H1 (cell line): ENCODE measurements around the gene APOM. TPM values are rescaled to one million over a fixed set of nuclear protein-coding genes. Genes with fewer than 3 reads are reported as not detected.

ENCODE experiments used
- ASH2L ChIP-seq: fragments of 200-600, 300-600 bp; sonication (generic); IDR thresholded peaks from one replicate; pipeline ENCODE4 v1.7.1; 2017; ENCODE audit warnings: low read length
- BACH1 ChIP-seq: IDR thresholded peaks from 2 replicates; pipeline ENCODE4 v1.6.1; 2012; ENCODE audit warnings: low read length, improper control_type of control experiment
- BCL11A ChIP-seq, 2 experiments: IDR thresholded peaks; one replicate each; pipeline ENCODE4 v1.6.1; 2011; ENCODE audit warnings: low read depth in 2 of 2, low read length in 2 of 2, mild to moderate bottlenecking in 2 of 2
- CBX8 ChIP-seq: fragments of 300-800, 300-1000 bp; sonication (generic); IDR thresholded peaks from 2 replicates; pipeline ENCODE4 v1.7.1; 2016; ENCODE audit warnings: low read depth, low read length, borderline replicate concordance
- CEBPB ChIP-seq: IDR thresholded peaks from 2 replicates; pipeline ENCODE4 v1.6.1; 2012; ENCODE audit warnings: low read depth, low read length
- CHD1 ChIP-seq: IDR thresholded peaks from 2 replicates; pipeline ENCODE4 v1.6.1; 2012; ENCODE audit warnings: low read depth, low read length, improper control_type of control experiment
- CREB1 ChIP-seq: IDR thresholded peaks from 2 replicates; pipeline ENCODE4 v1.6.1; 2012; ENCODE audit warnings: inconsistent platforms
- EP300 ChIP-seq, 2 experiments: IDR thresholded peaks; 1 replicate in 1 of 2; 2 replicates in 1 of 2; pipeline ENCODE4 v1.6.1; 2011 to 2012; ENCODE audit warnings: low read depth in 2 of 2, low read length in 2 of 2, mild to moderate bottlenecking in 2 of 2, borderline replicate concordance in 1 of 2, inconsistent platforms in 1 of 2, moderate library complexity in 1 of 2
- GABPA ChIP-seq: IDR thresholded peaks from 2 replicates; pipeline ENCODE4 v1.6.1; 2011; ENCODE audit warnings: mild to moderate bottlenecking, low read length, moderate library complexity, borderline replicate concordance; ENCODE audit not compliant: insufficient read depth
- KDM1A ChIP-seq: fragments of 200-600, 300-600 bp; sonication (generic); IDR thresholded peaks from 2 replicates; pipeline ENCODE4 v1.7.1; 2016; ENCODE audit warnings: mild to moderate bottlenecking, low read length, borderline replicate concordance
- KDM4A ChIP-seq: IDR thresholded peaks from one replicate; pipeline ENCODE4 v1.7.1; 2012; ENCODE audit warnings: low read depth, mild to moderate bottlenecking, moderate library complexity, low read length, inconsistent platforms; ENCODE audit not compliant: severe bottlenecking
- PHF8 ChIP-seq: fragments of 200-600 bp; sonication (generic); conservative IDR thresholded peaks from 2 replicates; pipeline ENCODE4 v1.7.1; 2012; ENCODE audit warnings: low read depth, mild to moderate bottlenecking, inconsistent platforms, low read length, moderate library complexity
- SIN3A ChIP-seq, 2 experiments: IDR thresholded peaks in 1 of 2; conservative IDR thresholded peaks in 1 of 2; 2 replicates each; pipeline ENCODE4 v1.6.1; 2011 to 2012; ENCODE audit warnings: low read length in 2 of 2, improper control_type of control experiment in 1 of 2, low read depth in 1 of 2, mild to moderate bottlenecking in 1 of 2
- SIX5 ChIP-seq: IDR thresholded peaks from 2 replicates; pipeline ENCODE4 v1.6.1; 2011; ENCODE audit warnings: mild to moderate bottlenecking, low read depth, low read length
- SRF ChIP-seq: IDR thresholded peaks from 2 replicates; pipeline ENCODE4 v1.6.1; 2011; ENCODE audit warnings: mild to moderate bottlenecking, low read depth, low read length, moderate library complexity
- TBP ChIP-seq: IDR thresholded peaks from 2 replicates; pipeline ENCODE4 v1.6.1; 2011; ENCODE audit warnings: low read depth, low read length, improper control_type of control experiment
- YY1 ChIP-seq: IDR thresholded peaks from 2 replicates; pipeline ENCODE4 v1.6.1; 2011; ENCODE audit warnings: low read depth, mild to moderate bottlenecking, low read length
- ZNF274 ChIP-seq: IDR thresholded peaks from 2 replicates; pipeline ENCODE4 v1.7.0; 2012; ENCODE audit warnings: low read length, borderline replicate concordance; ENCODE audit errors: extremely low read depth
- polyA plus RNA-seq, 7 experiments: library from polyadenylated mRNA; depleted of rRNA in 3 of 7; stranded (reverse) in 5 of 7; unstranded in 2 of 7; fragments of >200 nt in 5 of 7; fragments of 200-250 nt in 2 of 7; gene quantifications; 1 replicate in 5 of 7; 2 replicates in 1 of 7; 4 replicates in 1 of 7; pipeline versions ENCODE4 v1.2.1 to v1.2.3, GENCODE V29; 2011 to 2013; ENCODE audit warnings: missing spikeins in 2 of 7, mixed read lengths in 2 of 7
- total RNA-seq: library from RNA; stranded (reverse); fragmentation: NEBNext Ultra II Directional; extraction: Animal tissue kit (Norgen Biotek cat#: 25700); gene quantifications from 2 replicates; pipeline ENCODE4 v1.2.1, GENCODE V29; 2021
- TF ChIP-seq, protein P1 (sequence below): IDR thresholded peaks from 2 replicates; pipeline ENCODE4 v1.6.1; 2012; ENCODE audit warnings: inconsistent platforms
- TF ChIP-seq, protein P2 (sequence below): IDR thresholded peaks from 2 replicates; pipeline ENCODE4 v1.6.1; 2012; ENCODE audit warnings: inconsistent platforms
- TF ChIP-seq, protein P3 (sequence below): IDR thresholded peaks from 2 replicates; pipeline ENCODE4 v1.6.1; 2012; ENCODE audit warnings: low read length, inconsistent platforms

Gene APOM
- total and polyA plus RNA-seq, 2 of the 8 experiments (the other 6 are each of a cell fraction or from before 2014, with no cell fraction given): 3.4 to 12.0 TPM

DNA sequence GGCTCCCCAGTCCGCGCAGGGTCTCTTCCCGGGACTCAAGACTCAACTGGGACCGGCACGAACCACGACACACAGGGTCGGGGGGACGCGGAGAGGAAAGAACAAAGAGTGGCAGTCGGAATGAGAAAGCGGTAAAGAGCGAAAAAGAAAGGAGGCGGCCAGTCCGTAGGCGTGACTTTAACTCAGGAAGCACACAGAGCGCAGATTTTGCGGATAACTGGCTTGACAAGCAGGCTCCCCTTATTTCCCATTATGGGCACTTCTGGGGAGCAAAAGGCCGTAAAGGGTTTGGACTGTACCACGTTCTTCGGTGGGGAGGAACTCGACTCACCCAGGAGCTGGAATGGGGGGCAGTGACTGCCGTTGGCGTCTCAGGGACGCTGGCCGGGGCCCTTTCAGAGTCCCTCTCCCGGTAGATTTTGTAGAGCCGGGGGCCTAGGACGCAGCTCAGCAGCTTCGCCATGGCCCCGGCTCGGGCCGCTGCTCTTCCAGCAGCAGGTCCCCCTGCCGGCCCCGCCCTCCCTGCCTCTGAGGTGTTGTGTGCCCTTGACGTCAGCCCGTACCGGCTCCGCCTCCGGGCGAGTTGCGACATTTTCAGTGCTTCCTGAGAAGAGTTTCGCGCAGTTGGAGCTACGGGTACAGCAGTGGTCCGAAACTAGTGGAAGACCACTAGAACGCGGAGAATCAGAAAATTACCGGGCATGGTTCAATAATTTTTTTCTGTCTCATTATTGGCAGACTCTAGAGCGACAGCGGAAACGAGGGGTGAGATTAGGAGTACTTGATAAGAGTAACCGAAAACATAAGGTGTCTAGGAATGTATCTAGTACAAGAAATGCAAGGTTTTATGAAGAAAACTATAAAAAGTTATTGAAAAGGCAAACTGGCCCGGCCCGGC is 47.4 kb downstream of the APOM start, which contains the start of gene ABHD16A (continued):
- TF ChIP-seq ZNF274 (no peak), CHD1 (peak; percentile 92), YY1 (peak; percentile 53; the same call in 1 of the 2 replicates), ASH2L (peak; percentile 58), SRF (no peak), PHF8 (peak; percentile 96), CEBPB (peak; percentile 100), SIX5 (peak; percentile 27; the same call in 1 of the 2 replicates), BACH1 (no peak), CREB1 (peak; percentile 93), SIN3A (conservative IDR thresholded peaks at IDR 0.05 in 1 of 2, IDR thresholded peaks at IDR 0.05 in 1 of 2; ENCODE audit: low read depth in 1 of 2, low read length in 2 of 2) (peak; percentile 15 to 76; a peak in 2 of 4 replicates), BCL11A (IDR thresholded peaks at IDR 0.05; ENCODE audit: low read depth in 2 of 2, low read length in 2 of 2) (no peak), CBX8 (no peak), KDM1A (no peak), GABPA (no peak), EP300 (IDR thresholded peaks at IDR 0.05; ENCODE audit: borderline replicate concordance in 1 of 2, low read depth in 2 of 2, low read length in 2 of 2) (peak; percentile 23 to 88), TBP (peak; percentile 12; the same call in 1 of the 2 replicates), KDM4A (peak; percentile 66)
- TF ChIP-seq, protein P1, sequence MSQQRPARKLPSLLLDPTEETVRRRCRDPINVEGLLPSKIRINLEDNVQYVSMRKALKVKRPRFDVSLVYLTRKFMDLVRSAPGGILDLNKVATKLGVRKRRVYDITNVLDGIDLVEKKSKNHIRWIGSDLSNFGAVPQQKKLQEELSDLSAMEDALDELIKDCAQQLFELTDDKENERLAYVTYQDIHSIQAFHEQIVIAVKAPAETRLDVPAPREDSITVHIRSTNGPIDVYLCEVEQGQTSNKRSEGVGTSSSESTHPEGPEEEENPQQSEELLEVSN: no peak
- TF ChIP-seq, protein P2, sequence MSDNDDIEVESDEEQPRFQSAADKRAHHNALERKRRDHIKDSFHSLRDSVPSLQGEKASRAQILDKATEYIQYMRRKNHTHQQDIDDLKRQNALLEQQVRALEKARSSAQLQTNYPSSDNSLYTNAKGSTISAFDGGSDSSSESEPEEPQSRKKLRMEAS: no peak; the same call in 1 of the 2 replicates
- TF ChIP-seq, protein P3, sequence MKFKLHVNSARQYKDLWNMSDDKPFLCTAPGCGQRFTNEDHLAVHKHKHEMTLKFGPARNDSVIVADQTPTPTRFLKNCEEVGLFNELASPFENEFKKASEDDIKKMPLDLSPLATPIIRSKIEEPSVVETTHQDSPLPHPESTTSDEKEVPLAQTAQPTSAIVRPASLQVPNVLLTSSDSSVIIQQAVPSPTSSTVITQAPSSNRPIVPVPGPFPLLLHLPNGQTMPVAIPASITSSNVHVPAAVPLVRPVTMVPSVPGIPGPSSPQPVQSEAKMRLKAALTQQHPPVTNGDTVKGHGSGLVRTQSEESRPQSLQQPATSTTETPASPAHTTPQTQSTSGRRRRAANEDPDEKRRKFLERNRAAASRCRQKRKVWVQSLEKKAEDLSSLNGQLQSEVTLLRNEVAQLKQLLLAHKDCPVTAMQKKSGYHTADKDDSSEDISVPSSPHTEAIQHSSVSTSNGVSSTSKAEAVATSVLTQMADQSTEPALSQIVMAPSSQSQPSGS: peak; percentile 83
